Smooth muscle cell (in vitro differentiated cells): ENCODE measurements around the gene URB2. TPM values are rescaled to one million over a fixed set of nuclear protein-coding genes. Genes with fewer than 3 reads are reported as not detected.
"Not testable (repeated sequence)": the region's sequence is repeated elsewhere in the genome, so short reads cannot be mapped to it uniquely, and the experiment has no call there.

Experiments
- DNase-seq: peaks from one replicate; lab custom pipeline; 2025; ENCODE audit not compliant: unreplicated experiment; lab: John Stamatoyannopoulos, UW
- H2AFZ ChIP-seq: fragments of 200-600 bp; sonication (generic); 2 replicates; pipeline ENCODE4 v1.6.0; 2016; ENCODE audit warnings: antibody characterized with exemption, low read depth, mild to moderate bottlenecking
- H3F3A ChIP-seq: fragments of 200-600 bp; sonication (generic); 2 replicates; pipeline ENCODE4 v1.6.0; 2017; ENCODE audit warnings: antibody characterized with exemption, low read depth
- H3K27ac ChIP-seq: fragments of 200-600 bp; sonication (generic); 2 replicates; pipeline ENCODE4 v1.5.1; 2016; ENCODE audit warnings: low read depth, mild to moderate bottlenecking
- H3K27me3 ChIP-seq: fragments of 200-600 bp; sonication (generic); 2 replicates; pipeline ENCODE4 v1.6.1; 2016; ENCODE audit warnings: low read depth, mild to moderate bottlenecking
- H3K36me3 ChIP-seq: fragments of 200-600 bp; sonication (generic); 2 replicates; pipeline ENCODE4 v1.5.1; 2016; ENCODE audit warnings: low read depth
- H3K4me1 ChIP-seq: fragments of 200-600 bp; sonication (generic); 2 replicates; pipeline ENCODE4 v1.5.1; 2016; ENCODE audit warnings: low read depth
- H3K4me2 ChIP-seq: fragments of 200-600 bp; sonication (generic); 2 replicates; pipeline ENCODE4 v1.6.0; 2016; ENCODE audit warnings: mild to moderate bottlenecking
- H3K4me3 ChIP-seq: fragments of 200-600 bp; sonication (generic); 2 replicates; pipeline ENCODE4 v1.5.1; 2016; ENCODE audit warnings: mild to moderate bottlenecking
- H3K79me2 ChIP-seq: fragments of 200-600 bp; sonication (generic); 2 replicates; pipeline ENCODE4 v1.6.0; 2016; ENCODE audit warnings: low read depth, mild to moderate bottlenecking
- H3K9ac ChIP-seq: fragments of 200-600 bp; sonication (generic); 2 replicates; pipeline ENCODE4 v1.6.0; 2016; ENCODE audit warnings: low read depth
- H3K9me3 ChIP-seq: fragments of 200-600 bp; sonication (generic); replicated peaks from 2 replicates; pipeline ENCODE4 v1.5.1; 2016; ENCODE audit warnings: low read depth
- H4K20me1 ChIP-seq: fragments of 200-600 bp; sonication (generic); 2 replicates; pipeline ENCODE4 v1.6.0; 2016; ENCODE audit warnings: low read depth
- CTCF ChIP-seq: fragments of 200-600 bp; sonication (generic); IDR thresholded peaks from 2 replicates; pipeline ENCODE4 v1.5.1; 2017; ENCODE audit warnings: borderline replicate concordance, mild to moderate bottlenecking, antibody characterized with exemption; ENCODE audit not compliant: insufficient read depth, poor library complexity, severe bottlenecking
- WGBS: methylation state at CpG from one replicate; pipeline ENCODE4 v1.1.7; 2016; ENCODE audit warnings: low lambda C conversion rate; 5-methylcytosine and 5-hydroxymethylcytosine counted together
- polyA plus RNA-seq: library from polyadenylated mRNA; unstranded; fragments of >200 nt; fragmentation: Nextera tagmentation; extraction: Ambion mirVana; gene quantifications from 2 replicates; pipeline ENCODE4 v1.2.1, GENCODE V29; 2016
- total RNA-seq: library from RNA; depleted of rRNA; stranded (reverse); fragments of >200 nt; gene quantifications from 2 replicates; pipeline ENCODE4 v1.2.3, GENCODE V29; 2014

The URB2 gene
- total and polyA plus RNA-seq, 2 experiments from 2014 or later, result 1.9 to 4.2 TPM

GRCh38 chr1:229704157-229704556, 78.1 kb downstream of the URB2 start:
- Histone ChIP-seq H3K27me3 (no peaks in the 10 kb centered on the region), H3K9ac (no peak overlapping the region), H4K20me1 (no peaks in the 10 kb centered on the region), H3K27ac (no peak overlapping the region), H3K36me3 (no peaks in the 10 kb centered on the region), H3K4me2 (no peak overlapping the region), H3K4me3 (no peak overlapping the region), H2AFZ (no peak overlapping the region), H3K9me3 (no peaks in the 10 kb centered on the region), H3K4me1 (no peaks in the 10 kb centered on the region), H3F3A (no peaks in the 10 kb centered on the region), H3K79me2 (no peaks in the 10 kb centered on the region)
- TF ChIP-seq CTCF, result no peak
- WGBS, result 79% methylated on average over 2 of the region's 2 CpGs
- DNase-seq, result no peak

- not testable (repeated sequence) for H3K36me3 ChIP-seq, H3F3A ChIP-seq, H3K4me2 ChIP-seq, H3K4me3 ChIP-seq, H3K4me1 ChIP-seq, H3K27me3 ChIP-seq, H4K20me1 ChIP-seq, H3K9ac ChIP-seq, DNase-seq, H3K79me2 ChIP-seq, H3K9me3 ChIP-seq, H2AFZ ChIP-seq, H3K27ac ChIP-seq
- 78% methylated on average over 2 of the region's 2 CpGs for WGBS
Measured at GRCh38 chr1:229705152-229705551, 79.1 kb downstream of the URB2 start.

- H3K9me3 ChIP-seq, H3K36me3 ChIP-seq, H3K4me3 ChIP-seq, H3K4me1 ChIP-seq, H4K20me1 ChIP-seq, H3F3A ChIP-seq, H3K27me3 ChIP-seq, H3K27ac ChIP-seq, DNase-seq, H3K79me2 ChIP-seq, H3K4me2 ChIP-seq, H2AFZ ChIP-seq, H3K9ac ChIP-seq: not testable (repeated sequence)
- 88% methylated on average over 6 of the region's 6 CpGs for WGBS
Measured at GRCh38 chr1:229707127-229707526, 81.1 kb downstream of the URB2 start.

GRCh38 chr1:229709500-229710013, 83.5 kb downstream of the URB2 start:
- Histone ChIP-seq H2AFZ (no peak overlapping the region), H3K9ac (no peak overlapping the region), H3K36me3 (no peaks in the 10 kb centered on the region), H4K20me1 (no peaks in the 10 kb centered on the region), H3K4me3 (no peak overlapping the region), H3K4me2 (no peak overlapping the region), H3K9me3 (no peaks in the 10 kb centered on the region), H3K27me3 (no peaks in the 10 kb centered on the region), H3K27ac (no peak overlapping the region), H3K4me1 (no peaks in the 10 kb centered on the region), H3K79me2 (no peaks in the 10 kb centered on the region), H3F3A (no peaks in the 10 kb centered on the region)
- DNase-seq, result no peak
- WGBS, result 91% methylated on average over 6 of the region's 6 CpGs
- TF ChIP-seq CTCF, result no peak

Other genes with a start within 250 kb of the URB2 start
- gene ACTA1, start 192.2 kb upstream of the URB2 start, total RNA-seq, result 5.1 and 5.6 TPM in 2 replicates
- gene ACTA1, start 192.2 kb upstream of the URB2 start, polyA plus RNA-seq, result 3.7 and 28.1 TPM in 2 replicates
- gene NUP133, start 117.9 kb upstream of the URB2 start, total RNA-seq, result 40.0 and 54.8 TPM in 2 replicates
- gene NUP133, start 117.9 kb upstream of the URB2 start, polyA plus RNA-seq, result 14.6 and 15.5 TPM in 2 replicates
- 14.2 and 18.4 TPM in 2 replicates for gene ABCB10, start 67.5 kb upstream of the URB2 start, total RNA-seq
- 7.1 and 10.3 TPM in 2 replicates for gene ABCB10, start 67.5 kb upstream of the URB2 start, polyA plus RNA-seq
- gene TAF5L, start 125 bp upstream of the URB2 start, total RNA-seq, result 11.3 and 13.4 TPM in 2 replicates
- 3.3 and 4.4 TPM in 2 replicates for gene TAF5L, start 125 bp upstream of the URB2 start, polyA plus RNA-seq